HepG2 (cell line): ENCODE measurements around the gene FUT1. TPM values are rescaled to one million over a fixed set of nuclear protein-coding genes. Genes with fewer than 3 reads are reported as not detected.

Experiments used
- AHR ChIP-seq: IDR thresholded peaks from 2 replicates; pipeline ENCODE4 v1.6.1; 2018; ENCODE audit warnings: missing genetic modification reagents, missing compliant biosample characterization
- AKAP8 ChIP-seq: sonication (generic); formaldehyde crosslinking; IDR thresholded peaks from 2 replicates; pipeline ENCODE4 v1.5.1; 2020; ENCODE audit warnings: mild to moderate bottlenecking, missing genetic modification reagents
- DMAP1 ChIP-seq: IDR thresholded peaks from 2 replicates; pipeline ENCODE4 v1.6.1; 2016
- E2F2 ChIP-seq: sonication (generic); formaldehyde crosslinking; IDR thresholded peaks from 2 replicates; pipeline ENCODE4 v1.4.0; 2020; ENCODE audit warnings: missing genetic modification reagents, borderline replicate concordance
- FOXK1 ChIP-seq: sonication (generic); formaldehyde crosslinking; IDR thresholded peaks from 2 replicates; pipeline ENCODE4 v1.4.0; 2020; ENCODE audit warnings: low read depth, missing genetic modification reagents, borderline replicate concordance
- HNRNPH1 ChIP-seq: fragments of 200-400 bp; formaldehyde crosslinking; optimal IDR thresholded peaks from 2 replicates; pipeline ENCODE3; 2017; ENCODE audit warnings: mild to moderate bottlenecking, low read depth, low read length
- KAT8 ChIP-seq: IDR thresholded peaks from 2 replicates; pipeline ENCODE4 v1.6.1; 2016; ENCODE audit warnings: missing genetic modification reagents, missing compliant biosample characterization
- MIXL1 ChIP-seq: IDR thresholded peaks from 2 replicates; pipeline ENCODE4 v1.6.1; 2016
- NFAT5 ChIP-seq: sonication (generic); formaldehyde crosslinking; IDR thresholded peaks from 2 replicates; pipeline ENCODE4 v1.4.0; 2020; ENCODE audit warnings: missing genetic modification reagents
- SMC3 ChIP-seq: IDR thresholded peaks from 2 replicates; pipeline ENCODE4 v1.6.1; 2011; ENCODE audit warnings: low read length, improper control_type of control experiment
- SNAPC4 ChIP-seq: sonication (generic); formaldehyde crosslinking; IDR thresholded peaks from 2 replicates; pipeline ENCODE4 v1.4.0; 2020; ENCODE audit warnings: mild to moderate bottlenecking, missing genetic modification reagents
- SOX6 ChIP-seq, 2 experiments: fragments of 450-650 bp in 1 of 2; sonication (generic) in 1 of 2; formaldehyde crosslinking in 1 of 2; IDR thresholded peaks; 2 replicates each; pipeline versions ENCODE4 v1.4.0 to v1.6.1; 2017 to 2020; ENCODE audit warnings: antibody characterized with exemption in 1 of 2, mild to moderate bottlenecking in 1 of 2, missing genetic modification reagents in 1 of 2
- SRSF1 ChIP-seq: fragments of 200-400 bp; formaldehyde crosslinking; optimal IDR thresholded peaks from 2 replicates; pipeline ENCODE3; 2017; ENCODE audit warnings: mild to moderate bottlenecking, low read depth, low read length, moderate library complexity
- ZNF331 ChIP-seq: sonication (generic); formaldehyde crosslinking; IDR thresholded peaks from 2 replicates; pipeline ENCODE4 v1.4.0; 2020; ENCODE audit warnings: missing genetic modification reagents
- ZNF503 ChIP-seq: sonication (generic); formaldehyde crosslinking; IDR thresholded peaks from 2 replicates; pipeline ENCODE4 v1.4.0; 2020; ENCODE audit warnings: missing genetic modification reagents
- ZNF552 ChIP-seq: sonication (generic); formaldehyde crosslinking; IDR thresholded peaks from 2 replicates; pipeline ENCODE4 v1.9.0; 2022; ENCODE audit warnings: missing genetic modification reagents, mild to moderate bottlenecking, borderline replicate concordance
- polyA plus RNA-seq, 8 experiments: library from polyadenylated mRNA; depleted of rRNA in 3 of 8; stranded (reverse) in 7 of 8; unstranded in 1 of 8; fragments of >200 nt; fragmentation: Illumina TruSeq in 4 of 8; extraction: Trizol in 4 of 8; gene quantifications; 2 replicates each; pipeline versions ENCODE4 v1.2.1 to v1.2.3, GENCODE V29; 2011 to 2016; ENCODE audit warnings: low read depth in 4 of 8, missing spikeins in 1 of 8, mixed read lengths in 1 of 8; ENCODE audit not compliant: insufficient read depth in 1 of 8
- total RNA-seq, 5 experiments: library from RNA; depleted of rRNA; stranded (reverse); fragments of >200 nt; fragmentation: Illumina TruSeq; extraction: Trizol; gene quantifications; 2 replicates each; pipeline ENCODE4 v1.2.3, GENCODE V29; 2016; ENCODE audit warnings: low read depth in 1 of 5

The FUT1 gene
- total and polyA plus RNA-seq, 2 of the 13 experiments (the other 11 are each of a cell fraction or from before 2014, with no cell fraction given): 0.07 to 1.1 TPM

- TF ChIP-seq SNAPC4: 0 out of 2 replicates have a peak, but pooled peaks have one; percentile 30
- TF ChIP-seq NFAT5 (CRISPR knock-in tag): no peak
- no peak for TF ChIP-seq SRSF1
- TF ChIP-seq ZNF503 (CRISPR knock-in tag): no peak
- peak; percentile 41; the same call in 1 of the 2 replicates for TF ChIP-seq KAT8 (CRISPR knock-in tag)
- peak; percentile 72; the same call in 1 of the 2 replicates for TF ChIP-seq MIXL1 (CRISPR knock-in tag)
- TF ChIP-seq AKAP8: no peak
- TF ChIP-seq SOX6 (IDR thresholded peaks at IDR 0.05): no peak
- peak; percentile 57 for TF ChIP-seq SOX6 (CRISPR knock-in tag; IDR thresholded peaks at IDR 0.05)
- TF ChIP-seq AHR (CRISPR knock-in tag): 0 out of 2 replicates have a peak, but pooled peaks have one; percentile 37
- no peak; the same call in 1 of the 2 replicates for TF ChIP-seq ZNF331
- peak; percentile 40; the same call in 1 of the 2 replicates for TF ChIP-seq DMAP1 (CRISPR knock-in tag)
- TF ChIP-seq HNRNPH1: no peak
- peak; percentile 36; the same call in 1 of the 2 replicates for TF ChIP-seq E2F2 (CRISPR knock-in tag)
- TF ChIP-seq ZNF552 (CRISPR knock-in tag): no peak
- TF ChIP-seq FOXK1 (CRISPR knock-in tag): peak; percentile 60
- TF ChIP-seq SMC3: no peak
Observed at GRCh38 chr19:48720613-48721296, 31.7 kb downstream of the FUT1 start (continued).
